Trophoblast cell (in vitro differentiated cells and primary cell): ENCODE data around the gene CLEC4M.

Experiments
- DNase-seq, 2 donors: peaks; one replicate each; pipeline ENCODE4 v3.0.0-alpha.2; 2016
- H2AFZ ChIP-seq: 2 replicates; pipeline ENCODE4 v1.6.1; 2013; ENCODE audit warnings: low read length, moderate library complexity, mild to moderate bottlenecking; ENCODE audit not compliant: insufficient read depth, poor library complexity
- H2AK5ac ChIP-seq: 2 replicates; pipeline ENCODE4 v1.6.1; 2013; ENCODE audit warnings: mild to moderate bottlenecking, low read length
- H2BK120ac ChIP-seq: 2 replicates; pipeline ENCODE4 v1.6.1; 2013; ENCODE audit warnings: low read length, mild to moderate bottlenecking, moderate library complexity; ENCODE audit not compliant: insufficient read depth, poor library complexity
- H2BK12ac ChIP-seq: 2 replicates; pipeline ENCODE4 v1.6.1; 2013; ENCODE audit warnings: mild to moderate bottlenecking, low read length, moderate library complexity
- H2BK5ac ChIP-seq: 2 replicates; pipeline ENCODE4 v1.6.1; 2013; ENCODE audit warnings: low read length, low read depth, moderate library complexity, mild to moderate bottlenecking; ENCODE audit not compliant: poor library complexity
- H3K14ac ChIP-seq: 2 replicates; pipeline ENCODE4 v1.6.1; 2013; ENCODE audit warnings: mild to moderate bottlenecking, low read length
- H3K18ac ChIP-seq: 2 replicates; pipeline ENCODE4 v1.6.1; 2013; ENCODE audit warnings: mild to moderate bottlenecking, low read length
- H3K23ac ChIP-seq: 2 replicates; pipeline ENCODE4 v1.6.1; 2013; ENCODE audit warnings: low read length
- H3K27ac ChIP-seq: 2 replicates; pipeline ENCODE4 v1.5.1; 2013; ENCODE audit warnings: low read depth, mild to moderate bottlenecking, inconsistent platforms, low read length, moderate library complexity
- H3K27me3 ChIP-seq: 2 replicates; pipeline ENCODE4 v1.6.1; 2013; ENCODE audit warnings: inconsistent platforms, mild to moderate bottlenecking, low read length, moderate library complexity; ENCODE audit not compliant: insufficient read depth
- H3K36me3 ChIP-seq, 2 experiments: 1 replicate in 1 of 2; 2 replicates in 1 of 2; pipeline ENCODE4 v1.6.1; 2013; ENCODE audit warnings: low read length in 2 of 2, mild to moderate bottlenecking in 2 of 2, moderate library complexity in 1 of 2; ENCODE audit not compliant: insufficient read depth in 2 of 2, control insufficient read depth in 1 of 2
- H3K4ac ChIP-seq: 2 replicates; pipeline ENCODE4 v1.6.1; 2013; ENCODE audit warnings: low read depth, mild to moderate bottlenecking, low read length, moderate library complexity
- H3K4me1 ChIP-seq, 2 experiments: 1 replicate in 1 of 2; 2 replicates in 1 of 2; pipeline ENCODE4 v1.6.1; 2013; ENCODE audit warnings: low read length in 2 of 2, mild to moderate bottlenecking in 2 of 2, moderate library complexity in 1 of 2; ENCODE audit not compliant: insufficient read depth in 2 of 2, control insufficient read depth in 1 of 2
- H3K4me2 ChIP-seq: 2 replicates; pipeline ENCODE4 v1.6.1; 2013; ENCODE audit warnings: inconsistent platforms, mild to moderate bottlenecking, low read length, moderate library complexity
- H3K4me3 ChIP-seq: 2 replicates; pipeline ENCODE4 v1.5.1; 2013; ENCODE audit warnings: mild to moderate bottlenecking, low read depth, low read length, inconsistent platforms
- H3K79me1 ChIP-seq: one replicate; pipeline ENCODE4 v1.6.1; 2013; ENCODE audit warnings: low read length
- H3K79me2 ChIP-seq: 2 replicates; pipeline ENCODE4 v1.6.1; 2013; ENCODE audit warnings: low read length, mild to moderate bottlenecking; ENCODE audit not compliant: control insufficient read depth, insufficient read depth, poor library complexity
- H3K9ac ChIP-seq: 2 replicates; pipeline ENCODE4 v1.6.1; 2013; ENCODE audit warnings: mild to moderate bottlenecking, low read length
- H3K9me3 ChIP-seq: 2 replicates; pipeline ENCODE4 v1.6.1; 2013; ENCODE audit warnings: low read depth, mild to moderate bottlenecking, control low read depth, inconsistent platforms, low read length; ENCODE audit not compliant: insufficient read depth
- H4K12ac ChIP-seq: 2 replicates; pipeline ENCODE4 v1.6.1; 2013; ENCODE audit warnings: low read depth, mild to moderate bottlenecking, low read length, moderate library complexity
- H4K8ac ChIP-seq: 2 replicates; pipeline ENCODE4 v1.6.1; 2013; ENCODE audit warnings: low read depth, mild to moderate bottlenecking, low read length, moderate library complexity
- H4K91ac ChIP-seq: one replicate; pipeline ENCODE4 v1.6.1; 2013; ENCODE audit warnings: low read depth, mild to moderate bottlenecking, low read length, moderate library complexity
- WGBS: extraction: QIAGEN DNeasy Blood & Tissue Kit; methylation state at CpG from one replicate; pipeline ENCODE4 v1.1.7; 2013; ENCODE audit warnings: missing lambda C conversion rate; ENCODE audit not compliant: insufficient read length, insufficient coverage; ENCODE audit errors: extremely low coverage; 5-methylcytosine and 5-hydroxymethylcytosine counted together

Gene CLEC4M

GRCh38 chr19:7732045-7732444, 31.0 kb upstream of the CLEC4M start, which contains the start of gene CLEC4G:
CLEC4G (minus strand) TSS chr19:7732110; CDS start chr19:7732102, 8 bp downstream.
- Histone ChIP-seq H3K23ac (no peak within 1 kb of the TSS), H3K4me1 (no peaks in the 10 kb centered on the region), H3K18ac (no peak within 1 kb of the TSS), H2BK5ac (no peak within 1 kb of the TSS), H3K9ac (no peak within 1 kb of the TSS), H2AFZ (no peak within 1 kb of the TSS), H2BK120ac (no peak within 1 kb of the TSS), H2AK5ac (no peak within 1 kb of the TSS), H3K27ac (no peak within 1 kb of the TSS), H3K4me3 (no peak within 1 kb of the TSS), H4K91ac (no peak within 1 kb of the TSS), H3K36me3 (no peaks in the 10 kb centered on the region), H3K9me3 (peaks cover 8% of the 10 kb centered on the region), H3K14ac (no peak within 1 kb of the TSS), H3K79me2 (no peaks in the 10 kb centered on the region), H2BK12ac (no peak within 1 kb of the TSS), H4K12ac (no peak within 1 kb of the TSS), H4K8ac (no peak within 1 kb of the TSS), H3K4me2 (no peak within 1 kb of the TSS), H3K4ac (no peak within 1 kb of the TSS), H3K79me1 (no peaks in the 10 kb centered on the region), H3K27me3 (peaks cover 39% of the 10 kb centered on the region)
- no CpG with 5 or more reads among the region's 9 CpGs for WGBS
- DNase-seq, result no peak

GRCh38 chr19:7733376-7733775, 29.7 kb upstream of the CLEC4M start:
- H3K14ac ChIP-seq, result no peak overlapping the region
- no peak overlapping the region for H2BK12ac ChIP-seq
- no peak overlapping the region for H3K27ac ChIP-seq
- no peak overlapping the region for H3K23ac ChIP-seq
- H2AFZ ChIP-seq, result no peak overlapping the region
- WGBS, result no CpG with 5 or more reads among the region's 6 CpGs
- no peaks in the 10 kb centered on the region for H3K79me2 ChIP-seq
- DNase-seq, result no peak
- no peak overlapping the region for H4K91ac ChIP-seq
- H3K79me1 ChIP-seq, result no peaks in the 10 kb centered on the region
- no peak overlapping the region for H2AK5ac ChIP-seq
- H3K18ac ChIP-seq, result no peak overlapping the region
- no peak overlapping the region for H3K4ac ChIP-seq
- H3K4me2 ChIP-seq, result no peak overlapping the region
- H3K9ac ChIP-seq, result no peak overlapping the region
- H3K4me1 ChIP-seq, result no peaks in the 10 kb centered on the region
- H4K12ac ChIP-seq, result no peak overlapping the region
- no peak overlapping the region for H2BK120ac ChIP-seq
- no peak overlapping the region for H2BK5ac ChIP-seq
- peaks cover 8% of the 10 kb centered on the region for H3K9me3 ChIP-seq
- H3K4me3 ChIP-seq, result no peak overlapping the region
- no peaks in the 10 kb centered on the region for H3K36me3 ChIP-seq
- H3K27me3 ChIP-seq, result peaks cover 30% of the 10 kb centered on the region
- no peak overlapping the region for H4K8ac ChIP-seq

- Histone ChIP-seq H3K4ac (no peak overlapping the region), H3K18ac (no peak overlapping the region), H2BK120ac (no peak overlapping the region), H2BK12ac (no peak overlapping the region), H3K27me3 (peaks cover 20% of the 10 kb centered on the region), H2AK5ac (no peak overlapping the region), H3K9me3 (peaks cover 8% of the 10 kb centered on the region), H3K9ac (no peak overlapping the region), H2BK5ac (no peak overlapping the region), H3K27ac (no peak overlapping the region), H3K36me3 (no peaks in the 10 kb centered on the region), H2AFZ (no peak overlapping the region), H3K14ac (no peak overlapping the region), H4K12ac (no peak overlapping the region), H3K4me3 (no peak overlapping the region), H3K79me2 (no peaks in the 10 kb centered on the region), H3K79me1 (no peaks in the 10 kb centered on the region), H4K91ac (no peak overlapping the region), H3K4me2 (no peak overlapping the region), H4K8ac (no peak overlapping the region), H3K4me1 (no peaks in the 10 kb centered on the region), H3K23ac (no peak overlapping the region)
- DNase-seq, result peak in 1 of 2 donors; percentile 13
- no CpG with 5 or more reads among the region's 12 CpGs for WGBS
Observed at GRCh38 chr19:7734220-7735203, 28.5 kb upstream of the CLEC4M start.

- no CpG with 5 or more reads among the region's 1 CpG for whole genome bisulfite sequencing
- H3K4me3 ChIP-seq, result no peak overlapping the region
Observed at GRCh38 chr19:7736148-7736547, 26.9 kb upstream of the CLEC4M start.

More at GRCh38 chr19:7736148-7736547, 26.9 kb upstream of the CLEC4M start:
- H3K4me1 ChIP-seq, result no peaks in the 10 kb centered on the region
- no peaks in the 10 kb centered on the region for H3K36me3 ChIP-seq
- H3K79me2 ChIP-seq, result no peaks in the 10 kb centered on the region
- H3K9ac ChIP-seq, result no peak overlapping the region
- H4K8ac ChIP-seq, result no peak overlapping the region
- no peak overlapping the region for H2AK5ac ChIP-seq
- no peak for DNase-seq
- H2AFZ ChIP-seq, result no peak overlapping the region
- no peak overlapping the region for H3K23ac ChIP-seq
- H3K9me3 ChIP-seq, result peaks cover 2% of the 10 kb centered on the region
- no peak overlapping the region for H4K12ac ChIP-seq
- no peak overlapping the region for H3K14ac ChIP-seq
- H2BK120ac ChIP-seq, result no peak overlapping the region
- H3K27ac ChIP-seq, result no peak overlapping the region
- no peak overlapping the region for H2BK12ac ChIP-seq
- no peak overlapping the region for H3K4ac ChIP-seq
- no peaks in the 10 kb centered on the region for H3K79me1 ChIP-seq
- H2BK5ac ChIP-seq, result no peak overlapping the region
- H3K4me2 ChIP-seq, result no peak overlapping the region
- H3K27me3 ChIP-seq, result peaks cover 4% of the 10 kb centered on the region
- H4K91ac ChIP-seq, result no peak overlapping the region
- no peak overlapping the region for H3K18ac ChIP-seq
